CD4-positive, alpha-beta T cell (primary cell): ENCODE measurements around the gene SLC35G6. TPM values are rescaled to one million over a fixed set of nuclear protein-coding genes. Genes with fewer than 3 reads are reported as not detected.
"Not testable (repeated sequence)": the region's sequence is repeated elsewhere in the genome, so short reads cannot be mapped to it uniquely, and the experiment has no call there.

ENCODE experiments used
- ATAC-seq: fragments of 200-7000 bp; cut with Tn5 transposase; one replicate; pipeline ENCODE4 v1.10.0; 2022; ENCODE audit warnings: mild to moderate bottlenecking; ENCODE audit not compliant: poor library complexity
- CTCF ChIA-PET: fragments of 350-600 bp; sonication (Branson Sonifier 250); formaldehyde crosslinking; loops from one replicate; lab custom pipeline; 2021; ENCODE audit warnings: antibody characterized with exemption, inconsistent platforms; lab: Charles Lee
- POLR2A ChIA-PET: fragments of 350-600 bp; sonication (Branson Sonifier 250); formaldehyde crosslinking; loops from one replicate; lab custom pipeline; 2021; ENCODE audit warnings: antibody characterized with exemption, inconsistent platforms; lab: Charles Lee
- DNase-seq, 14 experiments: peaks; one replicate each; pipeline ENCODE4 v3.0.0-alpha.2; 2013 to 2020; ENCODE audit warnings: mixed read lengths in 2 of 14
- H3K27ac ChIP-seq, 2 donors: one replicate each; pipeline versions ENCODE4 v1.5.1 to v1.7.0; 2013; ENCODE audit warnings: low read length in 2 of 2, low read depth in 1 of 2, mild to moderate bottlenecking in 1 of 2
- H3K27me3 ChIP-seq, 2 experiments: 1 replicate in 1 of 2; 2 replicates in 1 of 2; pipeline versions ENCODE4 v1.6.1 to v1.7.0; 2013; ENCODE audit warnings: low read length in 2 of 2, control low read depth in 1 of 2, mild to moderate bottlenecking in 1 of 2, moderate library complexity in 1 of 2; ENCODE audit not compliant: insufficient read depth in 2 of 2, control insufficient read depth in 1 of 2
- H3K36me3 ChIP-seq: one replicate; pipeline ENCODE4 v1.6.1; 2013; ENCODE audit warnings: low read length, control low read depth; ENCODE audit not compliant: insufficient read depth
- H3K4me1 ChIP-seq: one replicate; pipeline ENCODE4 v1.6.1; 2013; ENCODE audit warnings: low read length, control low read depth; ENCODE audit not compliant: insufficient read depth
- H3K4me3 ChIP-seq: one replicate; pipeline ENCODE4 v1.5.1; 2013; ENCODE audit warnings: mild to moderate bottlenecking, low read length, moderate library complexity
- H3K9me3 ChIP-seq, 2 experiments: 1 replicate in 1 of 2; 2 replicates in 1 of 2; pipeline versions ENCODE4 v1.6.1 to v1.7.0; 2013; ENCODE audit warnings: low read length in 2 of 2, mild to moderate bottlenecking in 2 of 2, control low read depth in 1 of 2, moderate library complexity in 1 of 2; ENCODE audit not compliant: control insufficient read depth in 1 of 2, insufficient read depth in 1 of 2
- H3K27ac Mint-ChIP-seq: one replicate; pipeline ENCODE4 v1.8.0; 2020; ENCODE audit warnings: mixed read lengths
- H3K27me3 Mint-ChIP-seq: one replicate; pipeline ENCODE4 v1.8.0; 2021; ENCODE audit warnings: mixed read lengths
- H3K36me3 Mint-ChIP-seq: one replicate; pipeline ENCODE4 v1.8.0; 2021; ENCODE audit warnings: low read depth, mixed read lengths
- H3K4me1 Mint-ChIP-seq: one replicate; pipeline ENCODE4 v1.8.0; 2021; ENCODE audit warnings: low read depth, mixed read lengths
- H3K4me3 Mint-ChIP-seq: one replicate; pipeline ENCODE4 v1.8.0; 2020; ENCODE audit warnings: mild to moderate bottlenecking, mixed read lengths
- H3K9me3 Mint-ChIP-seq: one replicate; pipeline ENCODE4 v1.8.0; 2020; ENCODE audit warnings: mixed read lengths
- intact Hi-C, 2 experiments: fragments of 100-400 bp; cut with DNase I in 1 of 2; cut with micrococcal nuclease in 1 of 2; formaldehyde crosslinking; loops; one replicate each; pipeline versions ENCODE4 v1.15.1 to v1.9.0; 2023 to 2025; cut with DNase I, micrococcal nuclease
- total RNA-seq, 174 experiments: library from RNA in 2 of 174; stranded (reverse) in 2 of 174; gene quantifications; one replicate each; pipeline ENCODE4 v1.2.3 and lab custom pipeline; 2021 to 2026
- TF ChIP-seq, protein P1 (sequence below): fragments of 200-600 bp; IDR thresholded peaks from one replicate; pipeline ENCODE4 v1.8.0; 2022; ENCODE audit warnings: antibody characterized with exemption, mild to moderate bottlenecking

The SLC35G6 gene
- total RNA-seq, 2 experiments from 2014 or later, result 0.17 TPM; not detected in 1

DNA sequence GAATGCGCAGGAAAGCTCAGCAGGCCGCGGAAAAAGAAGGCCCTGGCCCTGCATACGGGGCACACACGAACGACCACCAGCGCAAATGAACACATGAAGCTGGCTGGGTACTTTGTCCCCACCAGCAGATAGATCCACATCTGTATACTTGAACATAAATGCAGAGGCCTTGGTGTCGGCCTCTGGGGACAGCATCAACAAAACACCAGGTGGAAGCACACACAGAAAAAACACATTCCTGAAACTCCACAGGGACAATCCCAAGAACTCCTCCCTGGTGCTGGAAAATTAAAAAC is 1.2 kb upstream of the SLC35G6 start:
- Histone ChIP-seq H3K4me3 (peak overlapping the region; percentile 73), H3K36me3 (peaks cover 6% of the 10 kb centered on the region), H3K4me1 (peaks cover 72% of the 10 kb centered on the region), H3K27ac (peak overlapping the region; percentile 73 to 91), H3K9me3 (no peaks in the 10 kb centered on the region), H3K27me3 (no peaks in the 10 kb centered on the region)
- Mint-ChIP-seq H3K4me1 (peaks cover 72% of the 10 kb centered on the region), H3K27me3 (no peaks in the 10 kb centered on the region), H3K36me3 (peaks cover 38% of the 10 kb centered on the region), H3K9me3 (no peaks in the 10 kb centered on the region), H3K27ac (peak overlapping the region; percentile 92), H3K4me3 (peak overlapping the region; percentile 94)
- ATAC-seq, result no peak
- DNase-seq, result no peak
- ChIA-PET CTCF (interaction anchor here (0.6 to 3.5 kb wide), 3 partner anchors 43 to 159 kb away, joined by 4 to 25 read pairs (median 4); partner anchors contain the start of gene TMEM102), POLR2A (interaction anchor here (0.9 to 7.2 kb wide), 20 partner anchors 11 to 260 kb away, joined by 3 to 137 read pairs (median 6); partner anchors contain the start of genes ACADVL, CD68, CHRNB1 and FGF11)
- intact Hi-C loops, result loop anchor here (5.0 to 10.0 kb wide), 4 partner anchors 173 to 675 kb away; partner anchors contain the start of genes EIF5A (in 1 of the 2), PER1 (in 1 of the 2) and SLC16A13 (in 1 of the 2)
- TF ChIP-seq, protein P1, sequence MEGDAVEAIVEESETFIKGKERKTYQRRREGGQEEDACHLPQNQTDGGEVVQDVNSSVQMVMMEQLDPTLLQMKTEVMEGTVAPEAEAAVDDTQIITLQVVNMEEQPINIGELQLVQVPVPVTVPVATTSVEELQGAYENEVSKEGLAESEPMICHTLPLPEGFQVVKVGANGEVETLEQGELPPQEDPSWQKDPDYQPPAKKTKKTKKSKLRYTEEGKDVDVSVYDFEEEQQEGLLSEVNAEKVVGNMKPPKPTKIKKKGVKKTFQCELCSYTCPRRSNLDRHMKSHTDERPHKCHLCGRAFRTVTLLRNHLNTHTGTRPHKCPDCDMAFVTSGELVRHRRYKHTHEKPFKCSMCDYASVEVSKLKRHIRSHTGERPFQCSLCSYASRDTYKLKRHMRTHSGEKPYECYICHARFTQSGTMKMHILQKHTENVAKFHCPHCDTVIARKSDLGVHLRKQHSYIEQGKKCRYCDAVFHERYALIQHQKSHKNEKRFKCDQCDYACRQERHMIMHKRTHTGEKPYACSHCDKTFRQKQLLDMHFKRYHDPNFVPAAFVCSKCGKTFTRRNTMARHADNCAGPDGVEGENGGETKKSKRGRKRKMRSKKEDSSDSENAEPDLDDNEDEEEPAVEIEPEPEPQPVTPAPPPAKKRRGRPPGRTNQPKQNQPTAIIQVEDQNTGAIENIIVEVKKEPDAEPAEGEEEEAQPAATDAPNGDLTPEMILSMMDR, result no peak

DNA sequence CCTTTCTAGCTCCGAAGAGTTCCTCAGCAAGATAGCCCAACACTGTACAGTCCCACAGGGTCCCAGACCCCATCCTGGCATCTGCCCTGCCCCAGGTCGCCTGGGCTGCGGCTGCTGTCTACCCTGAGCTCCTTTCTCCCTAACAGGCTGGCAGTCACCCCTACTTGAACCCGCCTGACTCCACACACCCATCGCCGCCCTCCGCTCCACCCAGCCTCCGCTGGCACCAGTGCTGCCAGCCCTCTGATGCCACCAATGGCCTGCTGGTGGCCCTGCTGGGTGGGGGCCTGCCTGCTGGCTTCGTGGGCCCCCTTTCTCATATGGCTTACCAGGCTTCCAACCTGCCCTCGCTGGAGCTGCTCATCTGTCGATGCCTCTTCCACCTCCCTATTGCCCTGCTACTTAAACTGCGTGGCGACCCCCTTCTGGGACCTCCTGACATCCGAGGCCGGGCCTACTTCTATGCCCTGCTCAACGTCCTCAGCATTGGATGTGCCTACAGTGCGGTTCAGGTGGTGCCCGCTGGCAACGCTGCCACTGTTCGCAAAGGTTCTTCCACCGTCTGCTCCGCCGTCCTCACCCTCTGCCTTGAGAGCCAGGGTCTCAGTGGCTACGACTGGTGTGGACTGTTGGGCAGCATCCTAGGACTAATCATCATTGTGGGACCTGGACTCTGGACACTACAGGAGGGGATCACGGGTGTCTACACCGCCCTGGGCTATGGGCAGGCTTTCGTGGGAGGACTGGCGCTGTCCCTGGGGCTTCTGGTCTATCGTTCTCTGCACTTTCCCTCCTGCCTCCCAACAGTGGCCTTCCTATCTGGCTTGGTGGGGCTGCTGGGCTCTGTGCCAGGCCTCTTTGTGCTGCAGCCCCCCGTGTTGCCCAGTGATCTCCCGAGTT is 846 bp downstream of the SLC35G6 start:
- H3K36me3 ChIP-seq, H3K27me3 Mint-ChIP-seq, ATAC-seq, H3K4me3 ChIP-seq, H3K9me3 ChIP-seq, H3K9me3 Mint-ChIP-seq, H3K27me3 ChIP-seq: not testable (repeated sequence)
- H3K4me3 Mint-ChIP-seq, result peak overlapping the region; percentile 94
- CTCF ChIA-PET, result interaction anchor here (1.2 kb wide), 1 partner anchor 45 kb away, joined by 6 read pairs; no protein-coding TSS in a partner anchor
- peaks cover 72% of the 10 kb centered on the region for H3K4me1 Mint-ChIP-seq
- POLR2A ChIA-PET, result interaction anchor here (3.4 to 7.2 kb wide), 6 partner anchors 24 to 44 kb away, joined by 23 to 156 read pairs (median 60); partner anchors contain the start of genes CHRNB1, FGF11 and TMEM102
- intact Hi-C loops, result loop anchor here (5.0 to 10.0 kb wide), 4 partner anchors 175 to 673 kb away; partner anchors contain the start of genes EIF5A (in 1 of the 2), PER1 (in 1 of the 2) and SLC16A13 (in 1 of the 2)
- H3K27ac Mint-ChIP-seq, result peak overlapping the region; percentile 99
- peaks cover 41% of the 10 kb centered on the region for H3K36me3 Mint-ChIP-seq
- peaks cover 69% of the 10 kb centered on the region for H3K4me1 ChIP-seq
- DNase-seq, result peak in 1 of 14 experiments; percentile 32
- H3K27ac ChIP-seq, result peak overlapping the region in 1 of 2 donors; percentile 99

DNA sequence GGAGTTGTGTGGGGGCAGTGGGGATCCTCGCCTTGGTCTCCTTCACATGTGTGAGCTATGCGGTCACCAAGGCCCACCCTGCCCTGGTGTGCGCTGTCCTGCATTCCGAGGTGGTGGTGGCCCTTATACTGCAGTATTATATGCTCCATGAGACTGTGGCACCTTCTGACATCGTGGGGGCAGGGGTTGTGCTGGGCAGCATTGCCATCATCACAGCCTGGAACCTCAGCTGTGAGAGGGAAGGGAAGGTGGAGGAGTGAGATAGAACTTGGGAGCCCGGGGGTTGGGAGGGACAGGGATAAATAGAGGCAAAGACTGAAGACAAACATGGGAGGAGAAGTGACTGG is 1.5 kb downstream of the SLC35G6 start:
- not testable (repeated sequence) for ATAC-seq, H3K9me3 ChIP-seq, H3K27me3 Mint-ChIP-seq, H3K27me3 ChIP-seq, H3K9me3 Mint-ChIP-seq, H3K36me3 ChIP-seq
- intact Hi-C loops, result loop anchor here (5.0 to 10.0 kb wide), 4 partner anchors 175 to 672 kb away; partner anchors contain the start of genes EIF5A (in 1 of the 2), PER1 (in 1 of the 2) and SLC16A13 (in 1 of the 2)
- DNase-seq, result peak in 1 of 14 experiments; percentile 28
- peak overlapping the region; percentile 94 for H3K4me3 Mint-ChIP-seq
- H3K36me3 Mint-ChIP-seq, result peaks cover 48% of the 10 kb centered on the region
- H3K4me1 Mint-ChIP-seq, result peaks cover 72% of the 10 kb centered on the region
- Histone ChIP-seq H3K4me3 (peak overlapping the region; percentile 87), H3K4me1 (peaks cover 69% of the 10 kb centered on the region), H3K27ac (peak overlapping the region; percentile 99)
- POLR2A ChIA-PET, result interaction anchor here (2.2 to 6.6 kb wide), 8 partner anchors 27 to 205 kb away, joined by 9 to 156 read pairs (median 28); partner anchors contain the start of genes CHRNB1, FGF11, MPDU1 and TMEM102
- H3K27ac Mint-ChIP-seq, result peak overlapping the region; percentile 99
- CTCF ChIA-PET, result interaction anchor here (6.2 kb wide), 1 partner anchor 45 kb away, joined by 61 read pairs; no protein-coding TSS in a partner anchor
